IMR-90 (cell line): ENCODE results near the gene SHLD1. TPM values are rescaled to one million over a fixed set of nuclear protein-coding genes. Genes with fewer than 3 reads are reported as not detected.

Experiments used
- ATAC-seq: fragments of 200-7000 bp; cut with Tn5 transposase; 2 replicates; pipeline ENCODE4 v1.9.1; 2020; ENCODE audit warnings: low read depth, mild to moderate bottlenecking, moderate library complexity
- BruUV-seq: library from RNA; stranded (reverse); fragments of 400-500 nt; replicated peaks from 2 replicates; lab custom pipeline; 2021; lab: Mats Ljungman, UMichigan
- CTCF ChIA-PET: fragments of 300-600 bp; formaldehyde crosslinking; extraction: SDS; loops from one replicate; lab custom pipeline; 2021; ENCODE audit warnings: antibody characterized with exemption; lab: Yijun Ruan, JAX
- POLR2A ChIA-PET: fragments of 300-600 bp; sonication (Branson Sonifier 250); formaldehyde crosslinking; loops from one replicate; lab custom pipeline; 2022; ENCODE audit warnings: antibody characterized with exemption; ENCODE audit not compliant: unreplicated experiment; lab: Charles Lee
- DNase-seq: peaks from one replicate; pipeline ENCODE4 v3.0.0; 2013
- H2AFZ ChIP-seq: replicated peaks from 2 replicates; pipeline ENCODE3; 2013; ENCODE audit warnings: low read length, mild to moderate bottlenecking; ENCODE audit not compliant: poor library complexity
- H2AK5ac ChIP-seq: 2 replicates; pipeline ENCODE4 v1.6.1; 2013; ENCODE audit warnings: low read depth, low read length, inconsistent platforms
- H2AK9ac ChIP-seq: replicated peaks from 2 replicates; pipeline ENCODE3; 2013; ENCODE audit warnings: mild to moderate bottlenecking, low read depth, low read length, moderate library complexity; ENCODE audit not compliant: poor library complexity
- H2BK120ac ChIP-seq: 2 replicates; pipeline ENCODE4 v1.6.1; 2013; ENCODE audit warnings: low read depth, low read length, inconsistent platforms
- H2BK15ac ChIP-seq: 3 replicates; pipeline ENCODE4 v1.6.1; 2013; ENCODE audit warnings: low read depth, low read length, inconsistent platforms
- H2BK20ac ChIP-seq: 2 replicates; pipeline ENCODE4 v1.6.1; 2013; ENCODE audit warnings: low read depth, mild to moderate bottlenecking, inconsistent platforms, low read length, moderate library complexity
- H2BK5ac ChIP-seq: 2 replicates; pipeline ENCODE4 v1.6.1; 2013; ENCODE audit warnings: mild to moderate bottlenecking, low read depth, low read length, inconsistent platforms; ENCODE audit not compliant: poor library complexity, severe bottlenecking
- H3K14ac ChIP-seq: replicated peaks from 2 replicates; pipeline ENCODE4 v1.6.1; 2013; ENCODE audit warnings: low read depth, low read length, inconsistent platforms
- H3K18ac ChIP-seq: 2 replicates; pipeline ENCODE4 v1.6.1; 2013; ENCODE audit warnings: low read depth, low read length, control low read depth
- H3K23ac ChIP-seq: 2 replicates; pipeline ENCODE4 v1.6.1; 2013; ENCODE audit warnings: low read depth, low read length, inconsistent platforms
- H3K27ac ChIP-seq: 2 replicates; pipeline ENCODE4 v1.5.1; 2013; ENCODE audit warnings: mild to moderate bottlenecking, control low read depth, low read length; ENCODE audit not compliant: insufficient read depth
- H3K27me3 ChIP-seq: 2 replicates; pipeline ENCODE4 v1.6.1; 2013; ENCODE audit warnings: low read length; ENCODE audit not compliant: control insufficient read depth, insufficient read depth
- H3K36me3 ChIP-seq: 2 replicates; pipeline ENCODE4 v1.6.1; 2013; ENCODE audit warnings: low read length, mixed read lengths; ENCODE audit not compliant: control insufficient read depth, insufficient read depth
- H3K4ac ChIP-seq: 2 replicates; pipeline ENCODE4 v1.6.1; 2013; ENCODE audit warnings: low read depth, low read length, inconsistent platforms
- H3K4me1 ChIP-seq: 2 replicates; pipeline ENCODE4 v1.6.1; 2013; ENCODE audit warnings: low read length, mixed read lengths; ENCODE audit not compliant: control insufficient read depth, insufficient read depth
- H3K4me2 ChIP-seq: 2 replicates; pipeline ENCODE4 v1.6.1; 2013; ENCODE audit warnings: low read depth, mild to moderate bottlenecking, control low read depth, low read length, moderate library complexity
- H3K4me3 ChIP-seq: 2 replicates; pipeline ENCODE4 v1.5.1; 2013; ENCODE audit warnings: low read depth, mild to moderate bottlenecking, control low read depth, low read length, moderate library complexity; ENCODE audit not compliant: insufficient read depth
- H3K56ac ChIP-seq: 2 replicates; pipeline ENCODE4 v1.6.1; 2013; ENCODE audit warnings: low read length, inconsistent platforms; ENCODE audit not compliant: insufficient read depth; ENCODE audit errors: extremely low read depth
- H3K79me1 ChIP-seq, 2 experiments: 2 replicates each; pipeline ENCODE4 v1.6.1; 2013; ENCODE audit warnings: low read length in 2 of 2, inconsistent platforms in 1 of 2, low read depth in 1 of 2
- H3K9ac ChIP-seq: 2 replicates; pipeline ENCODE4 v1.6.1; 2013; ENCODE audit warnings: low read depth, low read length, control low read depth
- H3K9me1 ChIP-seq: 2 replicates; pipeline ENCODE4 v1.6.1; 2013; ENCODE audit warnings: low read length, inconsistent platforms; ENCODE audit not compliant: insufficient read depth
- H3K9me3 ChIP-seq: 2 replicates; pipeline ENCODE4 v1.6.1; 2013; ENCODE audit warnings: low read length; ENCODE audit not compliant: control insufficient read depth, insufficient read depth
- H4K20me1 ChIP-seq: 2 replicates; pipeline ENCODE4 v1.6.1; 2013; ENCODE audit warnings: low read length, inconsistent platforms; ENCODE audit not compliant: insufficient read depth
- H4K5ac ChIP-seq: 2 replicates; pipeline ENCODE4 v1.6.1; 2013; ENCODE audit warnings: mild to moderate bottlenecking, low read depth, low read length, control low read depth
- H4K8ac ChIP-seq, 2 experiments: 2 replicates each; pipeline ENCODE4 v1.6.1; 2013; ENCODE audit warnings: low read depth in 2 of 2, low read length in 2 of 2, control low read depth in 1 of 2, inconsistent platforms in 1 of 2
- H4K91ac ChIP-seq: 2 replicates; pipeline ENCODE4 v1.6.1; 2013; ENCODE audit warnings: low read depth, low read length, inconsistent platforms; ENCODE audit not compliant: insufficient read depth
- BHLHE40 ChIP-seq: fragments of 150-350 bp; IDR thresholded peaks from 2 replicates; pipeline ENCODE4 v1.6.1; 2016; ENCODE audit warnings: mild to moderate bottlenecking, low read depth, low read length
- CHD1 ChIP-seq: IDR thresholded peaks from 2 replicates; pipeline ENCODE4 v1.6.1; 2012; ENCODE audit warnings: low read depth, low read length, improper control_type of control experiment
- FOS ChIP-seq: fragments of 150-350 bp; IDR thresholded peaks from 2 replicates; pipeline ENCODE4 v1.6.1; 2016; ENCODE audit warnings: low read depth, low read length
- MXI1 ChIP-seq: IDR thresholded peaks from 2 replicates; pipeline ENCODE4 v1.6.1; 2012; ENCODE audit warnings: low read depth, mild to moderate bottlenecking, low read length, moderate library complexity, borderline replicate concordance
- WGBS, 2 experiments: methylation state at CpG; one replicate each; pipeline versions ENCODE4 v1.1.5 to v1.1.7; 2013; ENCODE audit warnings: missing lambda C conversion rate in 2 of 2; ENCODE audit not compliant: insufficient read length in 1 of 2; ENCODE audit errors: extremely low coverage in 2 of 2; 5-methylcytosine and 5-hydroxymethylcytosine counted together
- dilution Hi-C: fragments of 300-500 bp; cut with HindIII; formaldehyde crosslinking; loops from one replicate; pipeline ENCODE4 v1.14.3; 2018; ENCODE audit warnings: low sequenced_read_pairs; ENCODE audit not compliant: unreplicated experiment
- in situ Hi-C: fragments of 300-500 bp; cut with MboI; formaldehyde crosslinking; loops from 3 replicates; pipeline ENCODE4 v1.14.3; 2019; ENCODE audit warnings: low sequenced_read_pairs, inconsistent platforms, mixed read lengths
- intact Hi-C: fragments of 100-400 bp; cut with micrococcal nuclease; formaldehyde crosslinking; loops from 2 replicates; pipeline ENCODE4 v1.10.0; 2022
- polyA plus RNA-seq, 3 experiments: library from polyadenylated mRNA; depleted of rRNA; stranded (reverse); fragments of >200 nt; gene quantifications; 2 replicates each; pipeline ENCODE4 v1.2.3, GENCODE V29; 2012; ENCODE audit warnings: low replicate concordance in 1 of 3
- total RNA-seq: library from RNA; depleted of rRNA; stranded (reverse); fragments of >200 nt; gene quantifications from 2 replicates; pipeline ENCODE4 v1.2.3, GENCODE V29; 2012

SHLD1 gene
- total and polyA plus RNA-seq, 2 of the 4 experiments (the other 2 are of a cell fraction) = 2.6 to 3.0 TPM

DNA sequence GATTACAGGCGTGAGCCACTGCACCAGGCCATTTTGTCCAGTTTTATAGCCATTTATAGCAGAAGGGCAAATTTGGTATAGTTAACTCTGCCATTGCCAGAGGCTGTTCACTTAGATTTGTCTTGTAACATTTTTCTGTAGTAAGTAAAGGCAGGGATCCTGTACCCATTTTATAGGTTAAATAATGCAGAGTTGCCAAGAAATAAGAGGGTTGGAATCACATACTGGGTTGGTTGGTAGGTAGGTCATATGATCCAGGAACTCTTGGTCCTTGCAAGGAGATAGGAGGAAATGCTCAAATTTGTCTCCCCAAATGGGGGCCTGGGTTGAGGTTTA lies 68.1 kb downstream of the SHLD1 start:
- CTCF ChIA-PET = no interaction called here
- H4K20me1 ChIP-seq = no peaks in the 10 kb centered on the region

More for the DNA sequence above, 68.1 kb downstream of the SHLD1 start:
- Histone ChIP-seq H3K79me1 (no peaks in the 10 kb centered on the region), H2AFZ (no peak overlapping the region), H4K8ac (no peak overlapping the region), H3K27ac (no peak overlapping the region), H2BK5ac (no peak overlapping the region), H3K23ac (no peak overlapping the region), H3K9ac (no peak overlapping the region), H4K5ac (no peak overlapping the region), H3K18ac (no peak overlapping the region), H3K4me1 (peaks cover 2% of the 10 kb centered on the region; the same call in 1 of the 2 replicates), H2BK15ac (no peak overlapping the region), H3K4ac (no peak overlapping the region), H3K9me3 (no peaks in the 10 kb centered on the region), H2BK120ac (no peak overlapping the region), H2AK5ac (no peak overlapping the region), H3K9me1 (peaks cover 2% of the 10 kb centered on the region; the same call in 1 of the 2 replicates), H3K36me3 (no peaks in the 10 kb centered on the region), H3K4me3 (no peak overlapping the region), H3K14ac (no peak overlapping the region), H3K56ac (no peak overlapping the region), H3K27me3 (no peaks in the 10 kb centered on the region), H2BK20ac (no peak overlapping the region), H3K4me2 (no peak overlapping the region), H4K91ac (no peak overlapping the region), H2AK9ac (no peak overlapping the region)
- POLR2A ChIA-PET = no interaction called here
- BruUV-seq = no TSS peak
- intact Hi-C loops (no loop called here), dilution Hi-C loops (no loop called here), in situ Hi-C loops (no loop called here)
- no peak for ATAC-seq
- no peak for DNase-seq
- TF ChIP-seq FOS = no peak
- no peak for TF ChIP-seq CHD1
- TF ChIP-seq BHLHE40 = no peak
- TF ChIP-seq MXI1 = no peak
- WGBS, 2 experiments = no CpG with 5 or more reads among the region's 1 CpG
